GM12873 (cell line): Measurements from ENCODE around the gene MBP.

Experiments used
- TF ChIP-seq, protein P1 (sequence below): IDR thresholded peaks from 2 replicates; pipeline ENCODE4 v1.5.1; 2012; ENCODE audit warnings: low read depth, mild to moderate bottlenecking, moderate library complexity, low read length, control low read depth; ENCODE audit not compliant: insufficient read depth; ENCODE audit errors: missing control alignments

Gene MBP

GRCh38 chr18:77045677-77046076 lies 86.9 kb downstream of the MBP start:
- TF ChIP-seq, protein P1, sequence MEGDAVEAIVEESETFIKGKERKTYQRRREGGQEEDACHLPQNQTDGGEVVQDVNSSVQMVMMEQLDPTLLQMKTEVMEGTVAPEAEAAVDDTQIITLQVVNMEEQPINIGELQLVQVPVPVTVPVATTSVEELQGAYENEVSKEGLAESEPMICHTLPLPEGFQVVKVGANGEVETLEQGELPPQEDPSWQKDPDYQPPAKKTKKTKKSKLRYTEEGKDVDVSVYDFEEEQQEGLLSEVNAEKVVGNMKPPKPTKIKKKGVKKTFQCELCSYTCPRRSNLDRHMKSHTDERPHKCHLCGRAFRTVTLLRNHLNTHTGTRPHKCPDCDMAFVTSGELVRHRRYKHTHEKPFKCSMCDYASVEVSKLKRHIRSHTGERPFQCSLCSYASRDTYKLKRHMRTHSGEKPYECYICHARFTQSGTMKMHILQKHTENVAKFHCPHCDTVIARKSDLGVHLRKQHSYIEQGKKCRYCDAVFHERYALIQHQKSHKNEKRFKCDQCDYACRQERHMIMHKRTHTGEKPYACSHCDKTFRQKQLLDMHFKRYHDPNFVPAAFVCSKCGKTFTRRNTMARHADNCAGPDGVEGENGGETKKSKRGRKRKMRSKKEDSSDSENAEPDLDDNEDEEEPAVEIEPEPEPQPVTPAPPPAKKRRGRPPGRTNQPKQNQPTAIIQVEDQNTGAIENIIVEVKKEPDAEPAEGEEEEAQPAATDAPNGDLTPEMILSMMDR = no peak

DNA sequence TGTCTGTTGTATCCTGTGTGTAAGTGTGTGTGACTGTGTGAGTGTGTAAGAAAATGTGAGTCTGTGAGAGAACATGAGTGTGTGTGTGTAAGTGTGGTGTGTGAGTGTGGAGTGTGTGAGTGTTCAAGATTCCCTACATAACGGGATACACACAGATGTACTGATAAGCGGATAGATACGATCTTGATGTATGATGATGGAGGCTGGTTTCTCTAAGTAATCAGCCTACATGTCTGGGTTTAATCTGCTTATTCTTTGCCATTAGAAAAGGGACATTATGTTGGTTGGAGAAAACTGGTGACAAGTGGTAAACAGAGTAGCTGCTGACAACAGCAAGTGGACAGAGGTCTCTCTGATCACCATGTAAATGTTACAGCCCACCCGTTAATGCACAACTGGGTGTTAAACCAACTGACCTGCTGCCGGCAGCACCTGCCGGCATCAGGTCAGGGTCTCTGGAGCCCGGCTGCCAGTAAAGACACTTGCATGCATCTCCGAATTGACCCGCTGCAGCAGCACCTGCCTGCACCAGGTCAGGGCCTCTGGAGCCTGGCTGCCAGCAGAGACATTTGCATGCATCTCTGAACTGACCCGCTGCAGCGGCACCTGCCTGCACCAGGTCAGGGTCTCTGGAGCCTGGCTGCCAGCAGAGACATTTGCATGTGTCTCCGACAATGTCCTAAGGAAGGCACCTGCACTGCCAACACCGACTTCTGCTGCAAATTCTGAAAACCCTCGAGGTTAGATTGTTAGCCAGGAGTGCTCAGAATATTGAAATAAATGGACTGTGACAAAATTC lies 87.5 kb downstream of the MBP start:
- TF ChIP-seq, protein P1 = no peak

DNA sequence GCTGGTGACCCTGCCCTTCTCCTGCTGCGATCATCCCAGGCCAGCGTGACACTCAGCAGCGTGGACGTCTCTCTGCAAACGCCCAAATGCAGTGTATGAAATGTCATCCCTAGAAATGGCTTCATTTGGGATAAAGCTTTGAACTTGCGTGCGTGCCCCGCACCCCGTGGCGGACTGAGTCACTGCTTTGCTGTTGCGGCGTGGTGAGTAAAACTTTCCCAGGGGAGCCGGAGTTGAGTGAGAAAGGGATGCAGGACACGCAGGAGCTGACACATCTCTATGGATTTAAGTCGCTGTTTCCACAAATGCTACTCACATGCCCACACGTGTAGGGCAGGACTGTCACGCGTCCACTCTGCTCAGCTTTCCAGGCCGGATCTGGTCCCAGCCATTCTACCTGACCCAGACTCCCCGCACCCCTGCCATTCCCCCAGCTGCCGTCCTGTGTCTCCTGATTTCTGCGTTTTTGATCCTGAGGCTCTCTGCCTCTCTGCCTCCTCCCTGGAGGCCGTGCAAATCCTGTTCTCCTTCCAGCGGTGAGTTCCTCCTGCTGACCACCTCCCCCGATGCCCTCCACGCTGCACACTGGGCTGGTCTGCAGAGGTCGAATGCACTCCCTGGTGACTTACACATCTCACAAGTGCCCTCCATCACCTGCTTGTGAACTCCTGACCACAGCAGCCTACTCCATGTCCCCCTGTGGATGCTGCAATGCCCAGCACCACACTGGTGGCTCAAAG lies 88.9 kb downstream of the MBP start:
- TF ChIP-seq, protein P1 = no peak

GRCh38 chr18:77042583-77042982 lies 90.0 kb downstream of the MBP start:
- TF ChIP-seq, protein P1 = no peak

DNA sequence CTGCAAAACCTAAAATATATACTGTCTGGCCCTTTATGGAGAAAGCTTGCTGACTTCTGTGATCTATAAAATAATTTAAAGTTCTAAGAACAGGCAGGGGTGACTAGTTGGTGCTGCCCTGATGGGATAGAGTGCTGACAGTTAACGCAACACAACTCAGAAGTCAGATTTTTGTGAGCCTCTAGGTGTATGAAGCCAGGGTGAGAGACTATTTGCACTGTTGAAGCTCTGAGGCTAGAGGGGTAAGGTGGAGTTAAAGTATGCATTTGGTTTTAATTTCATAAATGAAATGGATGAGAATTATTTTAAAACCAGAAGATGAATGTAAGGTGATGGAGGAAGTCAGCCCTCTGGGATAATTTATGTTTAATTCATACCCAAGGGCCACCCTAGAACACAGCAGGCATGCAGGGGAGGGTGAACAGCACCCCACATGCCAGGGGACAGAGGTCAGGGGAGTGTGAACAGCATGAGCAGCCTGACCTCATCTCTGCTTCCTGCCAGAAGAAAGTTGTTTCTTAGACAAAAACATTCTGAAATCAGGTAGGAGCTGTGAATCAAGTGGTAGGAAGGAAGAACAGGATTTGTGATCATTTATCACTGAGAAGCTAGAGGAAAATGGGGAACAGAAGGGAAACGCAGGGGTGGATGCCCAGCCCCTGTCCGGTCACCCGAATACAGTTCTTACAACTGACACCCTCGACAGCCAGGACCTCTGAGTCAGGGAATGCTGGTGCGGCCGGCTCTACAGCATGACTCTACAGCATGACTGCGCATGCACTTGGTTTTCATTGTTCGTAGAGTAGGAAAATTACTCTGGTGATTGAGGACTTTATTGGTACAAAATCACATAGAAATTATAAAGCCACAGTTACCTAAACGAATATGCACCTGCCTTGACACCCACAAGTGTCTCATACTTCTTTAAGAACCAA lies 93.1 kb downstream of the MBP start:
- TF ChIP-seq, protein P1 = no peak

DNA sequence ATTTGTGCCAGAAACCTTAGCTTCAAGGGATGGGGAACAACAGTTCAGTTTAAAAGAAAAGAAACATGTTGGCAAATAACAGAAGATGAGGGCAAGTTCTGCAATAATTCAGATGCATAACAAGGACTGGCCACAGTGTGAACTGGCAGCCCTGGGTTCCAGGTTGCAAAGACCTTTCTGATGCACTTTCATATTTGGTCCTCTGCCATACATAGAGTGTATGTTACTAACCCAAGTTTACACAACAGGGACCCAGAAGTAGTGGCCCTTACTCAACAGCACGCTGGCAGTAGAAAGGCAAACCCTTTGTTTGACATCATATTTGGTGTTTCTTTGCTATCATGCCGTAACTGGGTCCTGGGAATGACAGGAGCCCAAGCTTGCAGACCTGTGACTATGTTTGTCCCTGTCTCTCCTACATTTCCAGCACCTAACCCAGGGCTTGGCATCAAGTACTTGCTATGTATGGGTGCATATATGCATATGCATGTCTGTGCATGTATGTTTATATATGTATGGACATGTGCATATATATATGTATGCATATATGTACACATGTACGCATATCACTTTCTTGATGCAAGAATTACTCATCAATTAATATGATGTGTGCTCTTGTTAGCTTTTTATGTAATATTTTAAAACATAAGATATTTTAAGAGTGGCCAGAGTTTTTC lies 94.3 kb downstream of the MBP start:
- TF ChIP-seq, protein P1 = no peak
